ENCODE results near the gene DELE1.

GRCh38 chr5:141906972-141907371, 16.7 kb upstream of the DELE1 start:
- TF ChIP-seq CTCF (IDR thresholded peaks at IDR 0.05): no peak
- TF ChIP-seq FOXK1 (CRISPR knock-in tag; IDR thresholded peaks at IDR 0.05): no peak
- no peak for TF ChIP-seq GABPB1 (CRISPR knock-in tag; IDR thresholded peaks at IDR 0.05)
